K562 (cell line): Measurements from ENCODE around the gene ADAT3. TPM values are rescaled to one million over a fixed set of nuclear protein-coding genes. Genes with fewer than 3 reads are reported as not detected.

Source experiments
- BCL6 ChIP-seq: fragments of 250-450 bp; sonication (Bioruptor Pico); IDR thresholded peaks from 2 replicates; pipeline ENCODE4 v1.4.0; 2020
- CBX3 ChIP-seq, 2 experiments: IDR thresholded peaks; 1 replicate in 1 of 2; 2 replicates in 1 of 2; pipeline ENCODE4 v1.6.1; 2012; ENCODE audit warnings: inconsistent platforms in 2 of 2, low read length in 2 of 2, borderline replicate concordance in 1 of 2, control low read depth in 1 of 2
- CTCF ChIP-seq, 3 experiments: IDR thresholded peaks in 2 of 3; conservative IDR thresholded peaks in 1 of 3; 2 replicates each; pipeline ENCODE4 v1.5.1; 2011 to 2012; ENCODE audit warnings: low read length in 3 of 3, mild to moderate bottlenecking in 3 of 3, control low read depth in 2 of 3, improper control_type of control experiment in 1 of 3, inconsistent platforms in 1 of 3, low read depth in 1 of 3, mixed read lengths in 1 of 3, moderate library complexity in 1 of 3; ENCODE audit not compliant: insufficient read depth in 2 of 3
- E2F4 ChIP-seq: sonication (generic); formaldehyde crosslinking; IDR thresholded peaks from 2 replicates; pipeline ENCODE4 v1.8.0; 2022; ENCODE audit warnings: mild to moderate bottlenecking, low read depth, missing genetic modification reagents
- FOSL1 ChIP-seq: fragments of 200-800 bp; sonication (Bioruptor generic); conservative IDR thresholded peaks from 2 replicates; pipeline ENCODE4 v1.6.1; 2016; ENCODE audit warnings: missing genetic modification characterization, missing compliant biosample characterization
- FOXJ2 ChIP-seq: fragments of 200-800 bp; sonication (Bioruptor generic); IDR thresholded peaks from 2 replicates; pipeline ENCODE4 v1.6.1; 2016; ENCODE audit warnings: missing genetic modification characterization, missing compliant biosample characterization
- FOXJ3 ChIP-seq: sonication (generic); formaldehyde crosslinking; IDR thresholded peaks from 2 replicates; pipeline ENCODE4 v1.4.0; 2020; ENCODE audit warnings: mild to moderate bottlenecking, missing genetic modification reagents
- HDAC6 ChIP-seq: IDR thresholded peaks from 2 replicates; pipeline ENCODE4 v1.6.1; 2012; ENCODE audit warnings: low read depth, mild to moderate bottlenecking, control low read depth, inconsistent platforms, low read length, moderate library complexity
- HDAC8 ChIP-seq: fragments of 450-650 bp; IDR thresholded peaks from 2 replicates; pipeline ENCODE4 v1.6.1; 2016; ENCODE audit warnings: mild to moderate bottlenecking, missing genetic modification characterization, moderate library complexity, missing compliant biosample characterization
- KDM5B ChIP-seq: fragments of 200-600 bp; sonication (generic); IDR thresholded peaks from 2 replicates; pipeline ENCODE4 v1.6.1; 2012; ENCODE audit warnings: low read depth, mild to moderate bottlenecking, moderate library complexity, low read length, control low read depth, inconsistent platforms; ENCODE audit not compliant: insufficient replicate concordance
- LEF1 ChIP-seq: fragments of 450-650 bp; IDR thresholded peaks from 2 replicates; pipeline ENCODE4 v1.6.1; 2016; ENCODE audit warnings: mild to moderate bottlenecking
- MTA3 ChIP-seq: fragments of 450-650 bp; formaldehyde crosslinking; IDR thresholded peaks from 2 replicates; pipeline ENCODE4 v1.6.1; 2017; ENCODE audit warnings: mild to moderate bottlenecking, borderline replicate concordance
- PHF20 ChIP-seq: fragments of 450-650 bp; IDR thresholded peaks from 2 replicates; pipeline ENCODE4 v1.6.1; 2018; ENCODE audit not compliant: partially characterized antibody
- POLR2B ChIP-seq: fragments of 450-650 bp; IDR thresholded peaks from 2 replicates; pipeline ENCODE4 v1.6.1; 2018; ENCODE audit warnings: low read depth; ENCODE audit not compliant: partially characterized antibody
- RAD51 ChIP-seq: fragments of 450-650 bp; IDR thresholded peaks from 2 replicates; pipeline ENCODE4 v1.7.1; 2016; ENCODE audit warnings: low read depth, mild to moderate bottlenecking, borderline replicate concordance
- RCOR1 ChIP-seq, 2 experiments: IDR thresholded peaks; 2 replicates each; pipeline ENCODE4 v1.6.1; 2012; ENCODE audit warnings: low read depth in 2 of 2, low read length in 2 of 2, borderline replicate concordance in 1 of 2, improper control_type of control experiment in 1 of 2
- SRSF7 ChIP-seq: fragments of 200-400 bp; formaldehyde crosslinking; optimal IDR thresholded peaks from 2 replicates; pipeline ENCODE3; 2017; ENCODE audit warnings: mild to moderate bottlenecking, low read depth, low read length
- ZBTB9 ChIP-seq: fragments of 450-650 bp; formaldehyde crosslinking; IDR thresholded peaks from 2 replicates; pipeline ENCODE4 v1.4.0; 2020; ENCODE audit warnings: mild to moderate bottlenecking, moderate library complexity
- ZFP1 ChIP-seq: fragments of 450-650 bp; formaldehyde crosslinking; IDR thresholded peaks from 2 replicates; pipeline ENCODE4 v1.4.0; 2020; ENCODE audit warnings: mild to moderate bottlenecking, mixed read lengths
- ZNF146 ChIP-seq: IDR thresholded peaks from one replicate; pipeline ENCODE4 v1.6.1; 2018; ENCODE audit warnings: missing compliant biosample characterization; ENCODE audit not compliant: unreplicated experiment
- ZNF174 ChIP-seq: fragments of 250-450 bp; sonication (Bioruptor Pico); IDR thresholded peaks from 2 replicates; pipeline ENCODE4 v1.4.0; 2020; ENCODE audit warnings: mild to moderate bottlenecking
- ZNF507 ChIP-seq: conservative IDR thresholded peaks from 2 replicates; pipeline ENCODE4 v1.6.1; 2017; ENCODE audit warnings: missing genetic modification characterization, missing compliant biosample characterization
- polyA plus RNA-seq, 8 experiments: library from polyadenylated mRNA; depleted of rRNA in 4 of 8; stranded (reverse) in 5 of 8; unstranded in 3 of 8; fragments of >200 nt; fragmentation: Nextera tagmentation in 2 of 8; fragmentation: Illumina TruSeq in 1 of 8; extraction: Ambion mirVana in 2 of 8; extraction: Trizol in 1 of 8; gene quantifications; 2 replicates each; pipeline versions ENCODE4 v1.2.1 to v1.2.3, GENCODE V29; 2011 to 2014; ENCODE audit warnings: inconsistent platforms in 1 of 8, missing spikeins in 1 of 8
- total RNA-seq, 7 experiments: library from RNA; depleted of rRNA in 6 of 7; stranded (reverse); fragments of >200 nt in 6 of 7; fragmentation: Illumina TruSeq in 2 of 7; extraction: Trizol in 2 of 7; gene quantifications; 2 replicates each; pipeline versions ENCODE4 v1.2.1 to v1.2.3, GENCODE V29; 2011 to 2021; ENCODE audit warnings: low replicate concordance in 1 of 7
- TF ChIP-seq, protein P1 (sequence below): sonication (generic); formaldehyde crosslinking; IDR thresholded peaks from 2 replicates; pipeline ENCODE4 v1.8.1; 2023; ENCODE audit warnings: mild to moderate bottlenecking, missing genetic modification reagents

Gene ADAT3
- total and polyA plus RNA-seq, 9 of the 15 experiments (the other 6 are each of a cell fraction or from before 2014, with no cell fraction given): 0.67 to 15.6 (median 7.8) TPM; not detected in 4

GRCh38 chr19:1942078-1942933 is 37.1 kb downstream of the ADAT3 start (continued):
- TF ChIP-seq ZBTB9 (CRISPR knock-in tag) (no peak), ZNF146 (CRISPR knock-in tag) (no peak), FOSL1 (tag) (no peak), FOXJ2 (tag) (no peak), ZNF174 (CRISPR knock-in tag) (no peak), BCL6 (CRISPR knock-in tag) (no peak), CBX3 (IDR thresholded peaks at IDR 0.05; ENCODE audit: borderline replicate concordance in 1 of 2, low read length in 2 of 2) (no peak), HDAC6 (no peak), LEF1 (no peak), ZNF507 (tag) (no peak), ZFP1 (CRISPR knock-in tag) (no peak), E2F4 (0 out of 2 replicates have a peak, but pooled peaks have one; percentile 17), KDM5B (peak; percentile 59), CTCF (IDR thresholded peaks at IDR 0.05 in 2 of 3, conservative IDR thresholded peaks at IDR 0.05 in 1 of 3; ENCODE audit: insufficient read depth in 2 of 3, low read depth in 1 of 3, low read length in 3 of 3) (no peak), RAD51 (no peak), PHF20 (no peak), HDAC8 (tag) (no peak), POLR2B (no peak), RCOR1 (IDR thresholded peaks at IDR 0.05; ENCODE audit: borderline replicate concordance in 1 of 2, low read depth in 2 of 2, low read length in 2 of 2) (peak in 1 of 2 experiments; percentile 11; a peak in 1 of 4 replicates), FOXJ3 (CRISPR knock-in tag) (no peak), MTA3 (peak; percentile 50; the same call in 1 of the 2 replicates), SRSF7 (no peak)
- TF ChIP-seq, protein P1, sequence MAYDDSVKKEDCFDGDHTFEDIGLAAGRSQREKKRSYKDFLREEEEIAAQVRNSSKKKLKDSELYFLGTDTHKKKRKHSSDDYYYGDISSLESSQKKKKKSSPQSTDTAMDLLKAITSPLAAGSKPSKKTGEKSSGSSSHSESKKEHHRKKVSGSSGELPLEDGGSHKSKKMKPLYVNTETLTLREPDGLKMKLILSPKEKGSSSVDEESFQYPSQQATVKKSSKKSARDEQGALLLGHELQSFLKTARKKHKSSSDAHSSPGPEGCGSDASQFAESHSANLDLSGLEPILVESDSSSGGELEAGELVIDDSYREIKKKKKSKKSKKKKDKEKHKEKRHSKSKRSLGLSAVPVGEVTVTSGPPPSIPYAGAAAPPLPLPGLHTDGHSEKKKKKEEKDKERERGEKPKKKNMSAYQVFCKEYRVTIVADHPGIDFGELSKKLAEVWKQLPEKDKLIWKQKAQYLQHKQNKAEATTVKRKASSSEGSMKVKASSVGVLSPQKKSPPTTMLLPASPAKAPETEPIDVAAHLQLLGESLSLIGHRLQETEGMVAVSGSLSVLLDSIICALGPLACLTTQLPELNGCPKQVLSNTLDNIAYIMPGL: no peak
